GM12865 (cell line): ENCODE measurements around the gene AICDA.

Experiments
- DNase-seq: peaks from one replicate; pipeline ENCODE4 v3.0.0; 2010; ENCODE audit warnings: low read depth
- H3K4me3 ChIP-seq: 2 replicates; pipeline ENCODE4 v1.5.1; 2011; ENCODE audit warnings: mild to moderate bottlenecking, low read depth, low read length, control low read depth
- TF ChIP-seq, protein P1 (sequence below): IDR thresholded peaks from 2 replicates; pipeline ENCODE4 v1.5.1; 2011; ENCODE audit warnings: low read length, control low read depth, low read depth, inconsistent platforms; ENCODE audit not compliant: insufficient read depth; ENCODE audit errors: missing control alignments

Gene AICDA

DNA sequence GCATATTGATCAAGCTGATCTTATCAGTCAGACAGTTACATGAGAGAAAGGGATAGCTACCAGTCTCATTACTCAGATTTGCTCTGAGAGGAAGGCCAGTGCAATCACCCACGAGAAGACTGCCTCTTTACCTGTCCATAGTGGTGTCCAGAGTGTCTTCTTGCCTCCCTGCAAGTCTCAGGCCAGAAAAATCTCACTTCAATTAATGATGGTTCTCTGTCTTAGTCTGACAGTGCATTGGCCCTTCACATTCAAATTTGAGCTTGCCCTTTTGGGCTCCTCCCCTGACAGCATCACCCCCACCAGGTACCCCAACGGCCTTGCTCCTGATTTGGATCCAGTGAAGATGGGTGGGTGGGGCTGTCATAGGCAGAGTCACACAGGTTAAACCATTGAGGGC is at the start of gene AICDA:
Gene AICDA (minus strand): TSS at position 231 of the 400 bp plus-strand sequence. CDS start 92 bp downstream, at position 139.
- DNase-seq, result peak; percentile 66
- TF ChIP-seq, protein P1, sequence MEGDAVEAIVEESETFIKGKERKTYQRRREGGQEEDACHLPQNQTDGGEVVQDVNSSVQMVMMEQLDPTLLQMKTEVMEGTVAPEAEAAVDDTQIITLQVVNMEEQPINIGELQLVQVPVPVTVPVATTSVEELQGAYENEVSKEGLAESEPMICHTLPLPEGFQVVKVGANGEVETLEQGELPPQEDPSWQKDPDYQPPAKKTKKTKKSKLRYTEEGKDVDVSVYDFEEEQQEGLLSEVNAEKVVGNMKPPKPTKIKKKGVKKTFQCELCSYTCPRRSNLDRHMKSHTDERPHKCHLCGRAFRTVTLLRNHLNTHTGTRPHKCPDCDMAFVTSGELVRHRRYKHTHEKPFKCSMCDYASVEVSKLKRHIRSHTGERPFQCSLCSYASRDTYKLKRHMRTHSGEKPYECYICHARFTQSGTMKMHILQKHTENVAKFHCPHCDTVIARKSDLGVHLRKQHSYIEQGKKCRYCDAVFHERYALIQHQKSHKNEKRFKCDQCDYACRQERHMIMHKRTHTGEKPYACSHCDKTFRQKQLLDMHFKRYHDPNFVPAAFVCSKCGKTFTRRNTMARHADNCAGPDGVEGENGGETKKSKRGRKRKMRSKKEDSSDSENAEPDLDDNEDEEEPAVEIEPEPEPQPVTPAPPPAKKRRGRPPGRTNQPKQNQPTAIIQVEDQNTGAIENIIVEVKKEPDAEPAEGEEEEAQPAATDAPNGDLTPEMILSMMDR, result no peak
- peak within 1 kb of the TSS; percentile 54 for H3K4me3 ChIP-seq

DNA sequence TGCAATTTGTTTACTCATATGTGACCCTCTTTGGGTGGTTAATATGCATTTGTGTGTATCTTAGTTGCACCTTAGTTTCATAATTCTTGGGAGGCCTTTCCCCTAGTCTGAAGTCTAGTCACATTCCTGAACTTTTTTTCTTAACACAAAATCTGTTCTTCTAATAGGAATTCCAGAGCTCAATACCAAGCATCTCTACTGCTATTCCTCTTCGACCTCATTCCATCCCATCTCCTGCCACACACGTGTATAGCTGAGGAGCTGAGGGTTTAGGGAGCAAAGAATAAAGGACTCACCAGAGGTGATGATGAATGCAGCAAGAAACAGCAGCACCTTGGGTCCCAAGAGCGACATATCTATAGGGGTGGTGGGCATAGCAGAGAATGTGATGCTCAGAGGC is 49.1 kb upstream of the AICDA start:
- TF ChIP-seq, protein P1, result no peak
- no peak overlapping the region for H3K4me3 ChIP-seq
- no peak for DNase-seq

- DNase-seq, result no peak
- TF ChIP-seq, protein P1, result no peak
- H3K4me3 ChIP-seq, result no peak overlapping the region
Measured at GRCh38 chr12:8661016-8661415, 48.4 kb upstream of the AICDA start.

- no peak for DNase-seq
- TF ChIP-seq, protein P1, result no peak
- no peak overlapping the region for H3K4me3 ChIP-seq
Measured at GRCh38 chr12:8658346-8658745, 45.7 kb upstream of the AICDA start.

GRCh38 chr12:8655421-8655820 is 42.8 kb upstream of the AICDA start:
- TF ChIP-seq, protein P1, result no peak
- no peak overlapping the region for H3K4me3 ChIP-seq
- no peak for DNase-seq

- H3K4me3 ChIP-seq, result no peak overlapping the region
- peak; percentile 97 for DNase-seq
- TF ChIP-seq, protein P1, result no peak
Measured at GRCh38 chr12:8648576-8649205, 36.0 kb upstream of the AICDA start.

DNA sequence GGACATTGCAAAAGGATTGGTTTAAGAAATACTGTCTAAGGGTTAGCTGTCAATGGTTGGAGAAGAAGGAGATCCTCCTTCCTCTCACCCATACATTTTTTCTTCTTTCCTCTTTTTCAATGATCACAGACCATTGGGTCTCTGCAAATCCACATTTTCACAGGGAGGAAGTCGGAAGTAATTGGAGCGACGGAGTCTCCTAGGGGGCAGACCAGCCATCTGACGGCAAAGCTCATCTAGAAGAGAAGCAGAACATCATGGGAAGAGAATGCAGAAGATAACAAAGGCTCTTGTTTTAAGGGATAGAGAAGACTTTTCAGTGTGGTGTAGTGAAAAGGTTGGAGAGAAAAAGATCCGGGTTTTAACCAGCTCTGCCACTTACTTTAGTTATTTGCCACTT is 35.3 kb upstream of the AICDA start:
- DNase-seq, result no peak
- no peak overlapping the region for H3K4me3 ChIP-seq
- TF ChIP-seq, protein P1, result no peak
